ENCODE data around the gene ISL1. TPM values are rescaled to one million over a fixed set of nuclear protein-coding genes. Genes with fewer than 3 reads are reported as not detected.

ISL1 gene
- total and polyA plus RNA-seq, 7 experiments from 2014 or later: not detected

DNA sequence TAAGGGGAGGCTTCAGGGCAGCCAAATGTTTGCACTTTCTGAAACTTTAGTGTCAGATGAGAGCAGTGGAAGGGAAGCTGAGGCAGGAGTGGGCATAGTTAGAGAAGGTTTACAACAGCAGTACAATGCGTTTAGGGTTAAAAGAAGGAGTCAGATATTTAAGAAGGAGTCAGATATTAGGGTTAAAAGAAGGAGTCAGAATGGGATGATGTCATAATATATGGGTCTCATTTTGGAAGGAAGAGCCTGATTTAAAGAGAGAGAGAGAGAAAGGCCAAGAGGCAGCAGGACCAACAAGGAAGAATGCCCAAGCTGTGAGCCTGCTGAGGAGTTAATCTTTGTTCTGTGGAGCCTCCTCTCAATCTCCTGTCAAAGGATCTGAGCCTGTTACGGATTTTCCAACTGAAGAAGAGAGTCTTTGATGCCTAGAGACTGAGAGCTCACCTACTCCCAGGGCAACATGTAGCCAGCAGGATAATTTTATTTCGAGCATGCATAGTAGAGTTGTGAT is 9.5 kb downstream of the ISL1 start:
- Histone ChIP-seq H3K4me3 (ENCODE audit: low read length) (no peak overlapping the region), H3K9me3 (ENCODE audit: control insufficient read depth in 2 of 3, low read length in 3 of 3) (no peaks in the 10 kb centered on the region), H3K27me3 (ENCODE audit: control insufficient read depth in 2 of 2, insufficient read depth in 2 of 2, low read length in 2 of 2) (peaks cover 0 to 5% of the 10 kb centered on the region in 2 donors), H3K36me3 (ENCODE audit: control insufficient read depth in 2 of 3, insufficient read depth in 3 of 3, low read length in 3 of 3) (no peaks in the 10 kb centered on the region), H3K4me1 (ENCODE audit: control insufficient read depth in 2 of 2, insufficient read depth in 2 of 2, low read length in 2 of 2) (no peaks in the 10 kb centered on the region), H3K27ac (ENCODE audit: low read depth, low read length) (no peak overlapping the region)
- Mint-ChIP-seq H3K4me1 (no peaks in the 10 kb centered on the region), H3K27me3 (peaks cover 73 to 83% (median 79%) of the 10 kb centered on the region in 5 donors), H3K9me3 (peaks cover 0 to 34% (median 7%) of the 10 kb centered on the region in 11 donors), H3K36me3 (peaks cover 0 to 19% (median 0%) of the 10 kb centered on the region in 5 donors), H3K4me3 (no peak overlapping the region), H3K27ac (no peak overlapping the region)
- ChIA-PET POLR2A (no interaction called here), CTCF (no interaction called here)
- ATAC-seq (no peak), DNase-seq (no peak)
- intact Hi-C loops (cut with micrococcal nuclease): no loop called here

DNA sequence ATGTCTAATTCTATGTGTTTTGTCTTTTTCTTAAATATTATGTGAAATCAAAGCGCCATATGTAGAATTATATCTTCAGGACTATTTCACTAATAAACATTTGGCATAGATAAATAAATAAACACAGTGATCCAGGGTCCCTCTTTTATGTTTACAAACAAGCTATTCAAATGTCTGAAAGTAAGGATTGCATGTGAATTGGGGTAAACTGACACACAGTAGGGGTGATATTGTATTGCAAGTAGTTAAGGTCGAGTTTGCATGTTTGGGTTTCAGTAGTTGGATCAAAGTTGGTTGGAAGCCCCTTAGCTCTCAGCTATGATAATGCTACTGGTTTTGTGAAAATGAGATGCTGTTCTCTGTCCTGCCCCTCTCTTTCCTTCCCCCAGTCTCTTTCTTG is 11.4 kb downstream of the ISL1 start:
- CTCF ChIA-PET: no interaction called here
- H3K4me3 ChIP-seq (ENCODE audit: low read length): no peak overlapping the region
- POLR2A ChIA-PET: no interaction called here
- H3K27me3 Mint-ChIP-seq: peaks cover 74 to 85% (median 81%) of the 10 kb centered on the region in 5 donors
- no peak overlapping the region for H3K27ac Mint-ChIP-seq
- H3K9me3 ChIP-seq (ENCODE audit: control insufficient read depth in 2 of 3, low read length in 3 of 3): no peaks in the 10 kb centered on the region
- no peaks in the 10 kb centered on the region for H3K27me3 ChIP-seq (ENCODE audit: control insufficient read depth in 2 of 2, insufficient read depth in 2 of 2, low read length in 2 of 2)
- H3K36me3 Mint-ChIP-seq: peaks cover 0 to 19% (median 0%) of the 10 kb centered on the region in 5 donors
- intact Hi-C loops (cut with micrococcal nuclease): loop anchor here in 1 of 2 donors (5.0 kb wide), 1 partner anchor 427 kb away; no protein-coding TSS in a partner anchor
- H3K4me1 Mint-ChIP-seq: no peaks in the 10 kb centered on the region
- no peak overlapping the region for H3K27ac ChIP-seq (ENCODE audit: low read depth, low read length)
- H3K4me1 ChIP-seq (ENCODE audit: control insufficient read depth in 2 of 2, insufficient read depth in 2 of 2, low read length in 2 of 2): no peaks in the 10 kb centered on the region
- no peaks in the 10 kb centered on the region for H3K36me3 ChIP-seq (ENCODE audit: control insufficient read depth in 2 of 3, insufficient read depth in 3 of 3, low read length in 3 of 3)
- no peak overlapping the region for H3K4me3 Mint-ChIP-seq
- ATAC-seq: no peak
- peaks cover 0 to 37% (median 7%) of the 10 kb centered on the region in 11 donors for H3K9me3 Mint-ChIP-seq
- DNase-seq: no peak

DNA sequence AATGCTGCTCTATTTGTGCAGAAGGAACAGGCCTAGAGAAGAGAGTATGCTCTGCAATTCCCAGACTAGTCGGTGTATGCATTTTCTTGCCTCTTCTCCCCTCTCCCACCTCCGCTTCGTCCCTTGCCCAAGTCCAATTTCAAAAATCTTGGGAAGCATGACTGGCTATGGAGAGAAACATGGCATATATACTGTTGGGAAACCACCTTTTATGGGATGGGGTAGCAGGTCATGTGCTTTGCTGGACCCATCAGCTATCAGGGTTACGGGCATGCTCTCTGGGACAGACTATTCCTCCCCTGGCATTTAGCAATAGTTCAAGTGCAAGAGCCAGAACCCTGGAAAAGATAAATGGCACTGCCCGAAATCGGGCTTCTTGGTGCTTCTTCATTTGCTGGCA is 12.0 kb downstream of the ISL1 start:
- H3K36me3 Mint-ChIP-seq: peaks cover 0 to 19% (median 0%) of the 10 kb centered on the region in 5 donors
- DNase-seq: no peak
- Histone ChIP-seq H3K36me3 (ENCODE audit: control insufficient read depth in 2 of 3, insufficient read depth in 3 of 3, low read length in 3 of 3) (no peaks in the 10 kb centered on the region), H3K27me3 (ENCODE audit: control insufficient read depth in 2 of 2, insufficient read depth in 2 of 2, low read length in 2 of 2) (no peaks in the 10 kb centered on the region), H3K4me1 (ENCODE audit: control insufficient read depth in 2 of 2, insufficient read depth in 2 of 2, low read length in 2 of 2) (no peaks in the 10 kb centered on the region), H3K9me3 (ENCODE audit: control insufficient read depth in 2 of 3, low read length in 3 of 3) (no peaks in the 10 kb centered on the region), H3K4me3 (ENCODE audit: low read length) (no peak overlapping the region), H3K27ac (ENCODE audit: low read depth, low read length) (no peak overlapping the region)
- POLR2A ChIA-PET: no interaction called here
- no peaks in the 10 kb centered on the region for H3K4me1 Mint-ChIP-seq
- H3K9me3 Mint-ChIP-seq: peaks cover 0 to 43% (median 7%) of the 10 kb centered on the region in 11 donors
- H3K27ac Mint-ChIP-seq: no peak overlapping the region
- H3K27me3 Mint-ChIP-seq: peaks cover 76 to 92% (median 87%) of the 10 kb centered on the region in 5 donors
- CTCF ChIA-PET: no interaction called here
- no peak for ATAC-seq
- intact Hi-C loops (cut with micrococcal nuclease): loop anchor here in 1 of 2 donors (5.0 kb wide), 1 partner anchor 428 kb away; no protein-coding TSS in a partner anchor
- H3K4me3 Mint-ChIP-seq: no peak overlapping the region

DNA sequence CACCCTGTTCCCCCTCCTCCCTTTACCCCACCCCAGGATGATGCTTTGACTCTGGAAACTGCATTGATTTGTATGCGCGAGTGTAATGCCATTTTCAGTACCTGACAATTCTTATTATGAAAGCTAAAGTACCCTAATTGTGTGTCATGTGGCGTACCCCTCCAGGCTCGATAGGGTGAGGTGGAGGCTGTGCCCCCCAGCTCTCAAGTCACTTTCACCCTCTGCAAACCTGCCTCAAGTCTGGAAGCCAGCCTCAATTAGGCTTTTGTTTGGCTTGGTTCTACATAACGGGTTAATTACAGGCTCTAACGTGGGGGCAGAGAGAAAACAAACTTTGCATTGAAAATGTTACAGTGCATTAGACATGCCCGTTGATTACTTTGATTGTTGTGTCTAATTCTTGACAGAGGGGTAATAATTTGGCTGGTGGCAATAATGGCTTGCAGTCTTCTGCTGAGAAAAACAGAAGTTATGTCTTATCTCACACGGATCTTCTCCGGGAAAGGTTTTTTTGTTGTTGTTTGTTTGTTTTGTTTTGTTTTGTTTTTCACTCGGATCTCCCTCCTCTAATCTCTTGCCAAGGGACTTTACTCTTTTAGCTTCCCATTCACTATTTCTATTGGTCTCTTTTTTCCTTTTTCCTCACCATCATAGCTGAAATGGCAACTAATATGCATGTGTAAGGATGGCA is 12.6 kb downstream of the ISL1 start:
- no peak overlapping the region for H3K27ac Mint-ChIP-seq
- Histone ChIP-seq H3K9me3 (ENCODE audit: control insufficient read depth in 2 of 3, low read length in 3 of 3) (no peaks in the 10 kb centered on the region), H3K36me3 (ENCODE audit: control insufficient read depth in 2 of 3, insufficient read depth in 3 of 3, low read length in 3 of 3) (no peaks in the 10 kb centered on the region), H3K27ac (ENCODE audit: low read depth, low read length) (no peak overlapping the region), H3K4me3 (ENCODE audit: low read length) (no peak overlapping the region), H3K4me1 (ENCODE audit: control insufficient read depth in 2 of 2, insufficient read depth in 2 of 2, low read length in 2 of 2) (no peaks in the 10 kb centered on the region), H3K27me3 (ENCODE audit: control insufficient read depth in 2 of 2, insufficient read depth in 2 of 2, low read length in 2 of 2) (no peaks in the 10 kb centered on the region)
- no peaks in the 10 kb centered on the region for H3K4me1 Mint-ChIP-seq
- peaks cover 72 to 88% (median 83%) of the 10 kb centered on the region in 5 donors for H3K27me3 Mint-ChIP-seq
- no peak for ATAC-seq
- H3K36me3 Mint-ChIP-seq: peaks cover 0 to 16% (median 0%) of the 10 kb centered on the region in 5 donors
- intact Hi-C loops (cut with micrococcal nuclease): loop anchor here in 1 of 2 donors (5.0 kb wide), 1 partner anchor 429 kb away; no protein-coding TSS in a partner anchor
- H3K9me3 Mint-ChIP-seq: peaks cover 0 to 43% (median 7%) of the 10 kb centered on the region in 11 donors
- ChIA-PET CTCF (no interaction called here), POLR2A (no interaction called here)
- no peak for DNase-seq
- no peak overlapping the region for H3K4me3 Mint-ChIP-seq

- H3K36me3 ChIP-seq (ENCODE audit: control insufficient read depth in 2 of 3, insufficient read depth in 3 of 3, low read length in 3 of 3): no peaks in the 10 kb centered on the region
- CTCF ChIA-PET: no interaction called here
Measured at GRCh38 chr5:51396797-51397196, 13.5 kb downstream of the ISL1 start.

GRCh38 chr5:51397996-51398395 is 14.7 kb downstream of the ISL1 start:
- Histone ChIP-seq H3K27ac (ENCODE audit: low read depth, low read length) (no peak overlapping the region), H3K27me3 (ENCODE audit: control insufficient read depth in 2 of 2, insufficient read depth in 2 of 2, low read length in 2 of 2) (no peaks in the 10 kb centered on the region), H3K4me3 (ENCODE audit: low read length) (no peak overlapping the region), H3K4me1 (ENCODE audit: control insufficient read depth in 2 of 2, insufficient read depth in 2 of 2, low read length in 2 of 2) (no peaks in the 10 kb centered on the region), H3K9me3 (ENCODE audit: control insufficient read depth in 2 of 3, low read length in 3 of 3) (no peaks in the 10 kb centered on the region), H3K36me3 (ENCODE audit: control insufficient read depth in 2 of 3, insufficient read depth in 3 of 3, low read length in 3 of 3) (no peaks in the 10 kb centered on the region)
- CTCF ChIA-PET: no interaction called here
- no peaks in the 10 kb centered on the region for H3K4me1 Mint-ChIP-seq
- H3K27ac Mint-ChIP-seq: no peak overlapping the region
- H3K36me3 Mint-ChIP-seq: peaks cover 0 to 11% (median 0%) of the 10 kb centered on the region in 5 donors
- H3K9me3 Mint-ChIP-seq: peaks cover 0 to 37% (median 7%) of the 10 kb centered on the region in 11 donors
- no peak overlapping the region for H3K4me3 Mint-ChIP-seq
- DNase-seq (no peak), ATAC-seq (no peak)
- peaks cover 58 to 80% (median 72%) of the 10 kb centered on the region in 5 donors for H3K27me3 Mint-ChIP-seq
- POLR2A ChIA-PET: no interaction called here
- intact Hi-C loops (cut with micrococcal nuclease): loop anchor here in 1 of 2 donors (2.0 to 5.0 kb wide), 2 partner anchors 19 to 431 kb away; no protein-coding TSS in a partner anchor

More at GRCh38 chr5:51396797-51397196, 13.5 kb downstream of the ISL1 start:
- Mint-ChIP-seq H3K4me1 (no peaks in the 10 kb centered on the region), H3K9me3 (peaks cover 0 to 43% (median 7%) of the 10 kb centered on the region in 11 donors), H3K4me3 (no peak overlapping the region), H3K27me3 (peaks cover 63 to 84% (median 78%) of the 10 kb centered on the region in 5 donors), H3K36me3 (peaks cover 0 to 11% (median 0%) of the 10 kb centered on the region in 5 donors), H3K27ac (no peak overlapping the region)
- no peaks in the 10 kb centered on the region for H3K4me1 ChIP-seq (ENCODE audit: control insufficient read depth in 2 of 2, insufficient read depth in 2 of 2, low read length in 2 of 2)
- intact Hi-C loops (cut with micrococcal nuclease): loop anchor here in 1 of 2 donors (5.0 kb wide), 1 partner anchor 429 kb away; no protein-coding TSS in a partner anchor
- DNase-seq (no peak), ATAC-seq (no peak)
- H3K9me3 ChIP-seq (ENCODE audit: control insufficient read depth in 2 of 3, low read length in 3 of 3): no peaks in the 10 kb centered on the region
- POLR2A ChIA-PET: no interaction called here
- no peak overlapping the region for H3K27ac ChIP-seq (ENCODE audit: low read depth, low read length)
- H3K27me3 ChIP-seq (ENCODE audit: control insufficient read depth in 2 of 2, insufficient read depth in 2 of 2, low read length in 2 of 2): no peaks in the 10 kb centered on the region
- no peak overlapping the region for H3K4me3 ChIP-seq (ENCODE audit: low read length)
